ENCODE data around the gene CXCR4. TPM values are rescaled to one million over a fixed set of nuclear protein-coding genes. Genes with fewer than 3 reads are reported as not detected.
"Not testable (repeated sequence)": the region's sequence is repeated elsewhere in the genome, so short reads cannot be mapped to it uniquely, and the experiment has no call there.

CXCR4 gene
- total RNA-seq, 3 donors from 2014 or later (not counting 1 experiment from before 2014, with no cell fraction given) = 582 to 848 (median 741) TPM

DNA sequence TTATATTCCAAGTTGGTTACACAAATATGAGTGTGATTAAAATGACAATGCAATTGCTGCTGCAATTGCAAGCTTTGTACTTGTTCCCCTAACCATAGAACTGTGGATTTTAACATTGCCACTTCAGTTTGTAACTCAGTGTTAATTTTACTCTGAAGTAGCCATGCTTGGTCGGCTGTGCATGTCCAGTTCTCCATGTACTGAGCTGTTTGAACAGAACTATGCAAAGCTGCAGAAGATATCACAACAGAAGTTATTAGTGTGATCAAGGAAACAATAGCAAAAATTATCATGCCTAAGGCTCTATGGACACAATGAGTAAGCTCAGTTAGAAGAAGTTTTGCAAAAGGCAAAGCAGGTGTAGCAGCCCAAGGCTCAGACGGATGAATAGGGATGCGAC is 45.3 kb downstream of the CXCR4 start:
- intact Hi-C loops (cut with micrococcal nuclease) = no loop called here
- H3K4me1 ChIP-seq (ENCODE audit: control insufficient read depth, insufficient read depth, low read length) = no peaks in the 10 kb centered on the region
- H3K4me1 Mint-ChIP-seq = no peaks in the 10 kb centered on the region
- no peaks in the 10 kb centered on the region for H3K36me3 ChIP-seq (ENCODE audit: control insufficient read depth, insufficient read depth, low read length)
- ATAC-seq (no peak), DNase-seq (no peak)
- no peak overlapping the region for H3K27ac ChIP-seq (ENCODE audit: low read length)
- peaks cover 4 to 9% of the 10 kb centered on the region in 2 donors for H3K9me3 Mint-ChIP-seq
- H3K27me3 Mint-ChIP-seq (ENCODE audit: low read depth in 2 of 2) = no peaks in the 10 kb centered on the region
- 81% methylated on average over 3 of the region's 3 CpGs for WGBS (ENCODE audit: insufficient coverage)
- H3K27me3 ChIP-seq (ENCODE audit: control insufficient read depth, insufficient read depth, low read length) = no peaks in the 10 kb centered on the region
- no peak overlapping the region for H3K4me3 ChIP-seq (ENCODE audit: low read length)
- H3K36me3 Mint-ChIP-seq = peaks cover 6% of the 10 kb centered on the region
- no peak overlapping the region for H3K4me3 Mint-ChIP-seq
- H3K27ac Mint-ChIP-seq = no peak overlapping the region
- TF ChIP-seq, protein P1, sequence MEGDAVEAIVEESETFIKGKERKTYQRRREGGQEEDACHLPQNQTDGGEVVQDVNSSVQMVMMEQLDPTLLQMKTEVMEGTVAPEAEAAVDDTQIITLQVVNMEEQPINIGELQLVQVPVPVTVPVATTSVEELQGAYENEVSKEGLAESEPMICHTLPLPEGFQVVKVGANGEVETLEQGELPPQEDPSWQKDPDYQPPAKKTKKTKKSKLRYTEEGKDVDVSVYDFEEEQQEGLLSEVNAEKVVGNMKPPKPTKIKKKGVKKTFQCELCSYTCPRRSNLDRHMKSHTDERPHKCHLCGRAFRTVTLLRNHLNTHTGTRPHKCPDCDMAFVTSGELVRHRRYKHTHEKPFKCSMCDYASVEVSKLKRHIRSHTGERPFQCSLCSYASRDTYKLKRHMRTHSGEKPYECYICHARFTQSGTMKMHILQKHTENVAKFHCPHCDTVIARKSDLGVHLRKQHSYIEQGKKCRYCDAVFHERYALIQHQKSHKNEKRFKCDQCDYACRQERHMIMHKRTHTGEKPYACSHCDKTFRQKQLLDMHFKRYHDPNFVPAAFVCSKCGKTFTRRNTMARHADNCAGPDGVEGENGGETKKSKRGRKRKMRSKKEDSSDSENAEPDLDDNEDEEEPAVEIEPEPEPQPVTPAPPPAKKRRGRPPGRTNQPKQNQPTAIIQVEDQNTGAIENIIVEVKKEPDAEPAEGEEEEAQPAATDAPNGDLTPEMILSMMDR (IDR thresholded peaks at IDR 0.05) = no peak
- peaks cover 12% of the 10 kb centered on the region for H3K9me3 ChIP-seq (ENCODE audit: control insufficient read depth, insufficient read depth, low read length)

DNA sequence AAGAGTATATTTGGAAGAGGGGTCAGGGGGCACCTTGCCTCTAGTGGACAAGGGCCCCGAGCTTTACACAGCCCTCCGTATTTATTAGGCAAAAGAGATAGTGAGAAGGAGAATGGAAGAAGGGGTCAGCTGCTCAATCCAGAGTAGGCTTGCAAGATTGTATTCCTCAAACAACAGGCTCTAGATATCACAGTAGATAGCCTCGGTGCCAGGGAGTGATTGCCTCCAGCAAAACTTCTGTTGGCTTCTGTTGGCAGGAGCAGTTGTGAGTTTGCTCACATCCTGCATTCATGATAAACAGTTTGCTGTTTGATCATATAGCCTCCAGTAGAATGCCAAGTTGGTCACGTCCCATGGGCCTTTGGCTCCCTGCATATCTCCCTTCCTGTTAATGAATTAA is 46.1 kb downstream of the CXCR4 start:
- H3K4me3 Mint-ChIP-seq; H3K27me3 Mint-ChIP-seq (ENCODE audit: low read depth in 2 of 2); H3K4me1 Mint-ChIP-seq; H3K27me3 ChIP-seq (ENCODE audit: control insufficient read depth, insufficient read depth, low read length); DNase-seq; H3K4me3 ChIP-seq (ENCODE audit: low read length); H3K27ac ChIP-seq (ENCODE audit: low read length); H3K4me1 ChIP-seq (ENCODE audit: control insufficient read depth, insufficient read depth, low read length); H3K36me3 Mint-ChIP-seq; H3K27ac Mint-ChIP-seq; H3K9me3 Mint-ChIP-seq; intact Hi-C loops (cut with micrococcal nuclease); ATAC-seq; H3K36me3 ChIP-seq (ENCODE audit: control insufficient read depth, insufficient read depth, low read length): not testable (repeated sequence)
- WGBS (ENCODE audit: insufficient coverage) = 98% methylated on average over 3 of the region's 4 CpGs
- peaks cover 12% of the 10 kb centered on the region for H3K9me3 ChIP-seq (ENCODE audit: control insufficient read depth, insufficient read depth, low read length)

DNA sequence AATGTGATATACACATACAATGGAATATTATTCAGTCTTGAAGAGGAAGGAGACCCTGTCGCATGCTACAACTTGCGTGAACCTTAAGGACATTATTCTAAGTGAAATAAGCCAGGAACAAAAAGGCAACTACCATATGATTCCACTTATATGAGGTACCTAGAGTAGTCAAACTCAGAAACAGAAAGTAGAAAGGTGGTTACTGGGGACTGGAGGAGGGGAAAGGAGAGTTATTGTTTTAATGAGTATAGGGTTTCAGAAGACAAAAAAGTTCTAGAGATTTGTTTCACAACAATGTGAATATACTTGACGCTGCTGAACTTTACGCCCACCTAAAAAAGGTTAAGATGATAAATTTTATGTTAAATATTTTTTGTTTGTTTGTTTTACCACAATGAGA is 47.0 kb downstream of the CXCR4 start:
- TF ChIP-seq, protein P1 (IDR thresholded peaks at IDR 0.05) = no peak
- Mint-ChIP-seq H3K36me3 (peaks cover 6% of the 10 kb centered on the region), H3K4me3 (no peak overlapping the region), H3K4me1 (no peaks in the 10 kb centered on the region), H3K27me3 (ENCODE audit: low read depth in 2 of 2) (no peaks in the 10 kb centered on the region), H3K9me3 (peaks cover 4 to 9% of the 10 kb centered on the region in 2 donors), H3K27ac (no peak overlapping the region)
- no peak overlapping the region for H3K27ac ChIP-seq (ENCODE audit: low read length)
- ATAC-seq (no peak), DNase-seq (no peak)
- H3K27me3 ChIP-seq (ENCODE audit: control insufficient read depth, insufficient read depth, low read length) = no peaks in the 10 kb centered on the region
- H3K9me3 ChIP-seq (ENCODE audit: control insufficient read depth, insufficient read depth, low read length) = peaks cover 12% of the 10 kb centered on the region
- H3K36me3 ChIP-seq (ENCODE audit: control insufficient read depth, insufficient read depth, low read length) = no peaks in the 10 kb centered on the region
- no peaks in the 10 kb centered on the region for H3K4me1 ChIP-seq (ENCODE audit: control insufficient read depth, insufficient read depth, low read length)
- 95% methylated on average over 3 of the region's 4 CpGs for WGBS (ENCODE audit: insufficient coverage)
- H3K4me3 ChIP-seq (ENCODE audit: low read length) = no peak overlapping the region
- intact Hi-C loops (cut with micrococcal nuclease) = no loop called here

DNA sequence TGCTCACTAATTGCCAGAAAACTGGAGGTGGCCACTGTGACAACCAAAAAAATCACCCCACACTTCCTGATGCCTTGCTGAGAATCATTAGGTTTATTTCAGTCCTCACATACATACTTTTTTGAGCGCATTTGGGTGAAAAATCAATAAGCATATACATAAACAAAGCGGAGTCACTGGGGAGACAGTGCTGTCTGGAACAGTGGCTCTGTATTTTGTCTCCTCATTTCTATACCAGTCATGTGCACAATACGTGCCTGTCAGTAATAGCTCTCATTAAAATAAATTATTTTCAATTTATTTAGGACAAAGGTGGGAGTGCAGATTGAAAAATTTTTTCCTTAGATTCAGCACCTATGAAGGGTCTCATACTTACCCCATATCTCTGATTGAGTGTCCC is 48.2 kb downstream of the CXCR4 start:
- Mint-ChIP-seq H3K4me1 (peaks cover 0 to 5% of the 10 kb centered on the region in 2 donors), H3K4me3 (no peak overlapping the region), H3K27me3 (ENCODE audit: low read depth in 2 of 2) (no peaks in the 10 kb centered on the region), H3K36me3 (peaks cover 6% of the 10 kb centered on the region), H3K27ac (no peak overlapping the region), H3K9me3 (peaks cover 4 to 9% of the 10 kb centered on the region in 2 donors)
- Histone ChIP-seq H3K36me3 (ENCODE audit: control insufficient read depth, insufficient read depth, low read length) (no peaks in the 10 kb centered on the region), H3K27ac (ENCODE audit: low read length) (no peak overlapping the region), H3K4me3 (ENCODE audit: low read length) (no peak overlapping the region), H3K27me3 (ENCODE audit: control insufficient read depth, insufficient read depth, low read length) (no peaks in the 10 kb centered on the region), H3K4me1 (ENCODE audit: control insufficient read depth, insufficient read depth, low read length) (no peaks in the 10 kb centered on the region), H3K9me3 (ENCODE audit: control insufficient read depth, insufficient read depth, low read length) (peaks cover 12% of the 10 kb centered on the region)
- no peak for ATAC-seq
- WGBS (ENCODE audit: insufficient coverage) = 100% methylated on average over 2 of the region's 3 CpGs
- TF ChIP-seq, protein P1 (IDR thresholded peaks at IDR 0.05) = no peak
- DNase-seq = no peak
- intact Hi-C loops (cut with micrococcal nuclease) = no loop called here
